ENCODE results near the gene TRPC4AP. TPM values are rescaled to one million over a fixed set of nuclear protein-coding genes. Genes with fewer than 3 reads are reported as not detected.

The TRPC4AP gene
- total RNA-seq (10 to 100 TPM; 26.3 to 89.0 (median 68.3) TPM), polyA plus RNA-seq (10 to 100 TPM; 26.2 to 37.4 (median 29.6) TPM)
- long read RNA-seq, donor 1, partial matches to known transcripts: 0 of 4 reads
- long read RNA-seq, donor 1, other reads (novel, unspliced or antisense): 0 of 4 reads
- long read RNA-seq, donor 2, transcript TRPC4AP-201 (19 exons, 3,226 nt): major isoform, 6 of 15 reads
- long read RNA-seq, donor 2, partial matches to known transcripts: 7 of 15 reads
- long read RNA-seq, donor 2, other reads (novel, unspliced or antisense): 0 of 15 reads
- long read RNA-seq, donor 3, transcript TRPC4AP-201 (19 exons, 3,226 nt): major isoform, 6 of 6 reads
- long read RNA-seq, donor 3, partial matches to known transcripts: 0 of 6 reads
- long read RNA-seq, donor 3, other reads (novel, unspliced or antisense): 0 of 6 reads
- long read RNA-seq, donor 4, partial matches to known transcripts: 0 of 1 reads
- long read RNA-seq, donor 4, other reads (novel, unspliced or antisense): 0 of 1 reads
- long read RNA-seq, donor 5, partial matches to known transcripts: 0 of 4 reads
- long read RNA-seq, donor 5, other reads (novel, unspliced or antisense): 0 of 4 reads
- long read RNA-seq, donor 6, transcript TRPC4AP-201 (19 exons, 3,226 nt): major isoform, 14 of 22 reads
- long read RNA-seq, donor 6, transcript TRPC4AP-202 (19 exons, 3,138 nt): minor isoform, 8 of 22 reads
- long read RNA-seq, donor 6, partial matches to known transcripts: 0 of 22 reads
- long read RNA-seq, donor 6, other reads (novel, unspliced or antisense): 0 of 22 reads
- long read RNA-seq, donor 7, transcript TRPC4AP-201 (19 exons, 3,226 nt): major isoform, 7 of 9 reads
- long read RNA-seq, donor 7, partial matches to known transcripts: 0 of 9 reads
- long read RNA-seq, donor 7, other reads (novel, unspliced or antisense): 0 of 9 reads
- long read RNA-seq, donor 8, transcript TRPC4AP-201 (19 exons, 3,226 nt): major isoform, 13 of 15 reads
- long read RNA-seq, donor 8, partial matches to known transcripts: 0 of 15 reads
- long read RNA-seq, donor 8, other reads (novel, unspliced or antisense): 0 of 15 reads
- long read RNA-seq, donor 9, transcript TRPC4AP-201 (19 exons, 3,226 nt): major isoform, 9 of 11 reads
- long read RNA-seq, donor 9, partial matches to known transcripts: 0 of 11 reads
- long read RNA-seq, donor 9, other reads (novel, unspliced or antisense): 0 of 11 reads
- long read RNA-seq, donor 10, partial matches to known transcripts: 0 of 2 reads
- long read RNA-seq, donor 10, other reads (novel, unspliced or antisense): 0 of 2 reads

GRCh38 chr20:35092524-35093266 lies at the start of gene TRPC4AP:
Gene TRPC4AP, minus strand, starts transcription at chr20:35092807. Its CDS starts 26 bp downstream, at chr20:35092781.
- Histone ChIP-seq H3K27me3 (no peaks in the 10 kb centered on the region), H3K9me3 (no peaks in the 10 kb centered on the region), H3K36me3 (peaks cover 0 to 13% (median 10%) of the 10 kb centered on the region in 4 donors), H3K4me3 (peak within 1 kb of the TSS; percentile 60 to 93 (median 77)), H3K4me1 (peaks cover 24 to 60% (median 50%) of the 10 kb centered on the region in 4 donors), H3K27ac (peak within 1 kb of the TSS; percentile 87 to 97 (median 96))
- intact Hi-C loops (cut with DNase I; ENCODE audit: low total_unique reads): no loop called here
- 2 to 5% (median 3%) methylated on average over 16 to 69 of the region's 69 CpGs for WGBS, 5 donors
- TF ChIP-seq POLR2A (IDR thresholded peaks at IDR 0.05) (peak in 1 of 4 donors; percentile 61), CTCF (IDR thresholded peaks at IDR 0.05) (peak in 6 of 7 experiments; percentile 42 to 99 (median 97)), POLR2AphosphoS5 (IDR thresholded peaks at IDR 0.05) (peak; percentile 83 to 95 (median 87)), EP300 (IDR thresholded peaks at IDR 0.05) (peak; percentile 3)
- DNase-seq: peak; percentile 92 to 97

- H3K4me3 ChIP-seq: no peak overlapping the region
- 90 to 94% (median 93%) methylated on average over 11 of the region's 11 CpGs for whole genome bisulfite sequencing, 5 donors
- TF ChIP-seq POLR2A (IDR thresholded peaks at IDR 0.05) (no peak), POLR2AphosphoS5 (IDR thresholded peaks at IDR 0.05) (no peak), CTCF (IDR thresholded peaks at IDR 0.05) (no peak), EP300 (IDR thresholded peaks at IDR 0.05) (no peak)
- intact Hi-C loops (cut with DNase I; ENCODE audit: low total_unique reads): loop anchor here (5.0 kb wide), 1 partner anchor 76 kb away; no protein-coding TSS in a partner anchor
- no peak for DNase-seq
- H3K9me3 ChIP-seq: no peaks in the 10 kb centered on the region
- H3K4me1 ChIP-seq: peaks cover 0 to 15% (median 0%) of the 10 kb centered on the region in 4 donors
- H3K36me3 ChIP-seq: peaks cover 64 to 100% (median 98%) of the 10 kb centered on the region in 4 donors
- H3K27ac ChIP-seq: peak overlapping the region in 4 of 5 donors; percentile 20 to 38 (median 36)
- H3K27me3 ChIP-seq: no peaks in the 10 kb centered on the region
Measured at GRCh38 chr20:35135867-35136586, 43.4 kb upstream of the TRPC4AP start.

- intact Hi-C loops (cut with DNase I; ENCODE audit: low total_unique reads): loop anchor here (5.0 kb wide), 1 partner anchor 77 kb away; no protein-coding TSS in a partner anchor
- TF ChIP-seq POLR2AphosphoS5 (IDR thresholded peaks at IDR 0.05): no peak
- TF ChIP-seq CTCF (IDR thresholded peaks at IDR 0.05): no peak
- no peak for TF ChIP-seq POLR2A (IDR thresholded peaks at IDR 0.05)
- TF ChIP-seq EP300 (IDR thresholded peaks at IDR 0.05): no peak
- Histone ChIP-seq H3K36me3 (peaks cover 63 to 100% (median 98%) of the 10 kb centered on the region in 4 donors), H3K4me1 (peaks cover 0 to 15% (median 0%) of the 10 kb centered on the region in 4 donors), H3K27ac (peak overlapping the region in 4 of 5 donors; percentile 20 to 38 (median 36)), H3K4me3 (no peak overlapping the region), H3K27me3 (no peaks in the 10 kb centered on the region), H3K9me3 (no peaks in the 10 kb centered on the region)
- 73 to 89% (median 84%) methylated on average over 6 of the region's 6 CpGs for WGBS, 5 donors
- peak in 1 of 2 donors; percentile 12 for DNase-seq
Measured at GRCh38 chr20:35134880-35135279, 42.3 kb upstream of the TRPC4AP start.
